HG03280 (cell line): ENCODE measurements around the gene C8A.

ENCODE experiments used
- ATAC-seq: cut with Tn5 transposase; IDR thresholded peaks from one replicate; pipeline ENCODE4 v1.9.1; 2021; ENCODE audit warnings: mild to moderate bottlenecking, moderate library complexity; ENCODE audit not compliant: unreplicated experiment

The C8A gene

DNA sequence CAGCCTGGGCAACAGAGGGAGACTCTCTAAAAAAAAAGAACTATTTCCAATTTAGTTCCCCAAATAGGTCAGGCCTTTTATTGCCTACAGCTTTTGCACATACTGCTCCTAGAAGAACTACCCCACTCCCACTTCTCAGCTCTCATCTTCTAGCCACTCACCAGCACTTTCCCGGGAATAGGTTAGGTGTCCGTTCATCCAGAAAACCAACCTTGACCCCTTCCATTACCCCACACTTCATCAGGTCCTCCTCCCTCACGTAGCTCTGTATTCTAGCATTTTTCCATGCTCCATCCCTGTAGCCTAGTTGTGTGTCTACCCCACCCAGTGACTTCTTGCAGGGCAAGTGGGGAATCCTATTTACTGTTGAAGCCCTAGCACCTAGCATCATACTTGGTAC, 68.6 kb downstream of the C8A start:
- ATAC-seq = no peak

GRCh38 chr1:56924116-56924515, 69.5 kb downstream of the C8A start:
- ATAC-seq = no peak

DNA sequence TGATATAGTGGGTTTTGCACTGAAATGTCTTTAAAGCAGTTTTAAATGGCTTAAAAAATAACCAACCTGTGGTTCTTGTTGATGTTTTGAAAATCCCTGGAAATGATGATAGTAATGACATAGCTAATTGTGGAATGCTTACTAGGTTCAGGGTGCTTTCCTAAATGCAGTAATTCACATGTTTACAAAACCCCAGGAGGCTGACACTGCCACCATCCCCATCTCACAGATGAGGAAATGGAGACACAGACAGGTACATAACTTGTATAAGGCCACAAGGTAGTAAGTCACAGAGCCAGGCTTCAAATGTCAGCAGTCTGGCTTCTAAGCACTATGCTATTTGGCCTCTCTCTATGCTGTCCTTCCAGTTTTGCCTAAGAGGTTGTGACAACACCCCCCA, 70.6 kb downstream of the C8A start:
- no peak for ATAC-seq

- ATAC-seq = no peak
These were observed 72.6 kb downstream of the C8A start for GRCh38 chr1:56927171-56927570.

- no peak for ATAC-seq
These were observed 73.4 kb downstream of the C8A start for GRCh38 chr1:56927986-56928385.

- ATAC-seq = no peak
These were observed 74.9 kb downstream of the C8A start for GRCh38 chr1:56929492-56929891.

DNA sequence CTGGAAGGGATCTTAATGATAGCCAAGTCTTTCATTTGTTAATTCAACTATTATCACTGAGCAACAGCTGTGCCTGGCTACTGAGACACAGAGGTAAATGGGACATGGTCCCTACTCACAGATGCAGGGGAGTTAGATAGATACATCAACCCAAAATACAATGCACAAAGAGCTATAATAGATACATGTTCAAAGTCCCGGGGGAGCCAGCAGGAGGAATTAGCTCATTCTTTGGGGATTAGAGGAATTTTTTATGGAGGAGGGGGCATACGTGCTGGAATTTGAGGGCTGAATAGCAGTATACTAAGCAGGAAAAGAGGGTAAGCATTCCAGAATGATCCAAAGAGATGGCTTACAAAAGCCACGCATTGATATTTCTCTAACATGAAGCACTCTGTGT, 76.6 kb downstream of the C8A start:
- ATAC-seq = no peak

DNA sequence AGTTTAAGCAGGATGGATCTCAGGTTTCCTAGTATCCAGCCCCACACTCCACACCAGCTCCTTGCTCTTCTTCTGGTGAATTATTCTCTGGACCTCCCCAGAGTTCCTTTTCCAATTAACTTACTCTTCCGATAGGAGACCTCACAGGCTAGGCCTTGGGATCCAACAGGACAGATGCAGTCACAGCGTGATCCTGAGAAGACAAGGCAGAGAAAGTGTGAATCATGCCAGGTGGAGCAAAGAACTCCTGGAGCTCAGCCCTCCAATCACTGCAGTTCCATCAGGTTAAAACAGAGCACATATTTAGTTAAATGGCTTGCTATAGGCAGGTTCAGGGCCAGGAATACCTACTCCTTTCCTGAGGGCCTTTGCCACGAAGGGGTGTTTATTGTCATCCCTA, 77.1 kb downstream of the C8A start:
- no peak for ATAC-seq

GRCh38 chr1:56933161-56933560, 78.6 kb downstream of the C8A start:
- ATAC-seq = no peak

DNA sequence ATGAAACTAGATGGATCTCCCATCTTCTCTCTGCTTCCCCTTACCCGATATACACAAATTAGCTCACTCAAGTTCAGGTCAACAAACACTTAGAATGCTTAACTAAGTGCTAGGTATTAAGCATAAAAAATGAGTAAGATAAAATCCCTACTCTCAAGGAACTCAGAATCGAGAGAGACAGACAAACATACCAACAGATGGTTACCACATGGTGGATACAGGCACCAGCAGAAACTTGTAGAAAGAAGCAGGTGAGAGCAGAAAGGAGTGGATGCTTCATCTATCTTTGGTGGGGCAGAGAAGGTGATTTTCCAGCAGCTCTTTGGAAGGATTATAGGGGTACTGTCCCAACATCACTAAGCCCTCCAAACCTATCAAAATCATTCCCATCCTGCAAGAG, 79.0 kb downstream of the C8A start:
- no peak for ATAC-seq

- no peak for ATAC-seq
These were observed 79.9 kb downstream of the C8A start for GRCh38 chr1:56934430-56935060.

DNA sequence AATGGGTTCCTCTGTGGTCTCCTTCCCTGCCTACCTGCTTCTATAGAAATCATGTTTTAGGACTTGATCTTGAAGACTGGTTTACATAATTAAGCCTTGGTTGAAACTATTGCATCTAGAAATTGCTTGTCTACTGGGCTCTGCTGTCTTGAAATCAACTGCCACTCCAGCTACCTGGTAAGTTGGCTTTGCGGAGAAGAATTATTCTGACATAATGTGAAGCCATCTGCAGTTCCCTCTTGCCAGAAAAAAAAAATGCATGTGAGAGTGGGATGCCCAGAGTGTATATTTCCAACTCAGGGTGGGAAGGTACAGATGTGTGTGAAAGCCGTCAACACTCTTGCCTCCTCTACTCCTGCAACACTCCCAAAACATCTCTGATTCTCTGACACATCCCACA, 84.0 kb downstream of the C8A start:
- ATAC-seq = no peak

DNA sequence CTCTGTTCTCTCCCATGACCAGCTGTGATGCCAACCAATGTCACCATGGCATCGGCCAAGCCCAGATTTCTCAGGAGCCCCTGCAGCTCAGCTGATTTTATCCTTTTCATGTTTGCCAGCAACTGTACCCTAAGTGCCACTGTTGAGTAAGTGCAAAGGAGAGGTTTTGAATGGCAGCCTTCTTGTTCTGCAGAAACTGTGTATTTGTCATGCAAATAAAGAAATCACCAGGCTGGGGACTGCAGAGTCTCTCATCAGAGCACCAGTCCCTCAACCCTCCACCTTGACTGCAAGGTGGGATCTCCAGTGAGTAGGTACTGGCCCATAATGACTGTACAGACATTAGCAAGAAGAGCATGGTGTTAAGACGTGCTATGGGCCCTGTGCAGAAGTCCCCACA, 84.6 kb downstream of the C8A start:
- ATAC-seq = no peak

- ATAC-seq = no peak
These were observed 85.4 kb downstream of the C8A start for GRCh38 chr1:56940039-56940438.

DNA sequence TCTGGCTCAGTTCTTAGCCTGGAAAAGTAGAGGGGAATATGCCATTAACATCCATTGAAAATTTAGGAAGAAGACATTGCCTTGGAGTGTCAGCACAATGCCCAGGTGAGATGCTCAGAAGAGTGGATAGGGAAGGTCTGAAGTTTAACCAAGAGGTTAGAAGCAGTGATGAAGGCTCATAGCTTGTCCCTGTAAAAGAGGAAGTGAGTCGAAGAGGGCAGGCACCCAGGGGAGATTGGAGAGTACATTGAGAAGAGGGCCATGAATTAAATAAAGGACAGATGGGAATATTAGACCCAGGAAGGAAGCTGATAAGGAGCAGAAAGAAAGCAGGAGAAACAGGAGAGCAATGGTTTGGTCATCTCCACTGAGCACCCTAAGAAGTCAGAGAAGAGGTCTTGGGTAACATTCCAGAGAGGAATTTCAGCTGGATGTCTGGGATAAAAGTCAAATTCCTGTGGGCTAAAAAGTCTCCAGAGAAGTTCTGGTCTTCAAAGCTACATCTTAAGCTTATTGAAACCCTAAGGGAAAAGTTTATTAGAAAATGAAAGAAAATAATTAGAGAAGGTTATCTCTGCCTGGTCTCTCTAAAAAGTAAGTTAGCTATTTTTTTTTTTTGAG, 93.9 kb downstream of the C8A start:
- ATAC-seq = no peak

GRCh38 chr1:56952501-56952900, 97.9 kb downstream of the C8A start:
- ATAC-seq = no peak

- no peak for ATAC-seq
These were observed 98.8 kb downstream of the C8A start for GRCh38 chr1:56953386-56953785.

DNA sequence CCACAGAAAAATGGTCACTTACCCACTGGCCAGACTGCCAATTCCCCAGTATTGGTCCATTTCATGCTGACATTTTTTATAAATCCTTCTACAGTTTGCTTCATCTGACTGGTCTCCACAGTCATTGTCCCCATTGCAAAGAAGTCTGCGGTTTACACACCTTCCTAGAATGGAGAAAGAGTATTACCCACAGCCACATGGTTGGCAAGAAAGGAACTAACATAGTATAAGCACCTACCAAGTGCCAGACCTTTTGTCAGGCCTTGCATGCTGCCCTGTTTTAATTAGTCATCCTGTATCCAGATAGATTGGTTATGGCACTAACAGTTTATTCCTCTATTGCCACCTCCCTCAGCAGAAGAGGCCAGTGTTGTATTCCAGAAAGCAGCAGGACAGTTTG, 100.1 kb downstream of the C8A start:
- no peak for ATAC-seq

- ATAC-seq = no peak
These were observed 103.3 kb downstream of the C8A start for GRCh38 chr1:56957931-56958330.

GRCh38 chr1:56958526-56958925, 103.9 kb downstream of the C8A start:
- ATAC-seq = no peak

DNA sequence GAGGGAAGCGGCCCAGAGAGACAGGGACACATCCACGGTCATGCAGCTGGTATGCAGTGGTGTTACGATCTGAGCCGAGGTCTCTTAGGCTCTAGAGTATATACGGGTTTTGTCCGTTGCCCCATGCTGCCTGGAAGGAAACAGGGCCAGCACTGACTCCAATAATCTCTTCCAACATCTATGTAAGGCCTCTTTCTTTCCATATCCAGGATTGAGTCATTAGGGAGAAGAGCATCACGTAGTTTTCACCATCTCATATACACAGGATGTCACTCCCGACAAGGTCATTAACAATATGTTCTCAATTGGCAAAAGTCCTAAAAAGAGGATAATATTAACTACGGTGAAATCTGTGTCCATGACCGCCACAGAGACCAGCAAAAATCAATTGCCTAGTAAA, 106.8 kb downstream of the C8A start:
- no peak for ATAC-seq

DNA sequence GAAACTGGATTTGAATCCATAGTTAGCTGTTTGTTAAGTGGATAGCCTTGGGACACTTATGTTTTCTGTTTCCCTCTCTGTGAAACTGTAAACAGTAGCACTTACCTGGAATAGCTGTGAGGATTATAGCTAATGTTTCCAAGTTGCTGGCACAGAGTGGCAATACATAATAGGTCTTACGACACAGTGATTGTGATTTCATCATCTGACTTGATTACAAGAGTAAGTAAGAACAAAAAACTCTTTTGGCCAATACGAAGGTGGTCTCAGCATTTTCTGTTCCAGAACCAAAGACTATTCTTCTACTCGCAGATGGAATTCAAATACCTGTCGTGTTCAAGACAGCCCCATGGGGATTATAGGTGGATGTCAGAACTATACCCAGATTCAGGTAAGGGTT, 109.1 kb downstream of the C8A start:
- ATAC-seq = no peak

DNA sequence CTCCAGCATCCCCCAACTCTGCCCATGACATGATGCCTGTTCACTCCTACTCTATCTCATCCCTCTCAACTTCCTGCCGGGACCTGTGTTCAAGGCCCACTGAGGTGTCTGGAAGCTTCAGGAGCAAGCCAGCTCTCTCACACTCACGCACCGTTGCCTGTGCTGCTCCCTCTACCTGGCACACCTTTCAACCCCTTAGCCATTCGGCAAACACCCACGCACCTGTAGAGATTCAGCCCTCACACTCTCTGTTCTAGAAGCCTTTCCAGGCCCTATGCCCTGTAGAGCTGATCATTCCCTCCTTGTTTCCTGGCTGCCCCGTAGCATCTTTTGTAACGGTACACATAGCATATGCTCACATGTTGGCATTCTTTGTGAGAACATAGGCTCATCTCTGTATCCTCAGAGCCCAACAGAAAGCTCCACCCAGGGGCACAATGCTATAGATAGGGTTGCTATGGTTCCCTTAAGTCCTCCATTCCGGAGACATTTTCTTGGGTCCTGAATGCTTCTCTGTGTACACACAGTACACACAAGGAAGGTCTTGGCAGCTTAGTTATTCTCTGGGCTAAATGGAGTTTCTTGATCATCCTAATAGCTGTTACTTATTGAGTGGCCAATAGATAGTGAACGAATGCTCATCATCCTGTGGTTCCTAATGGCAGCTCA, 109.9 kb downstream of the C8A start:
- ATAC-seq = no peak
